Neuronal stem cell (in vitro differentiated cells): ENCODE results near the gene PARP14.

Experiments
- DNase-seq: peaks from one replicate; pipeline ENCODE4 v3.0.0-alpha.2; 2013; ENCODE audit warnings: low spot score
- H2AFZ ChIP-seq: one replicate; pipeline ENCODE4 v1.6.1; 2013; ENCODE audit warnings: mild to moderate bottlenecking, low read length, inconsistent platforms
- H2AK5ac ChIP-seq: 2 replicates; pipeline ENCODE4 v1.6.1; 2013; ENCODE audit warnings: low read depth, mild to moderate bottlenecking, inconsistent platforms, low read length, moderate library complexity, mixed read lengths
- H2BK120ac ChIP-seq: 2 replicates; pipeline ENCODE4 v1.6.1; 2013; ENCODE audit warnings: low read depth, mild to moderate bottlenecking, inconsistent platforms, low read length, moderate library complexity, mixed read lengths
- H2BK12ac ChIP-seq: one replicate; pipeline ENCODE4 v1.6.1; 2013; ENCODE audit warnings: low read length, inconsistent platforms
- H2BK15ac ChIP-seq: 2 replicates; pipeline ENCODE4 v1.6.1; 2013; ENCODE audit warnings: mild to moderate bottlenecking, low read length, inconsistent platforms, mixed read lengths
- H2BK5ac ChIP-seq: one replicate; pipeline ENCODE4 v1.6.1; 2013; ENCODE audit warnings: inconsistent platforms, mild to moderate bottlenecking, low read length, moderate library complexity
- H3K14ac ChIP-seq: one replicate; pipeline ENCODE4 v1.6.1; 2013; ENCODE audit warnings: low read length, inconsistent platforms
- H3K18ac ChIP-seq: 2 replicates; pipeline ENCODE4 v1.6.1; 2013; ENCODE audit warnings: low read length, inconsistent platforms
- H3K23ac ChIP-seq: 2 replicates; pipeline ENCODE4 v1.6.1; 2013; ENCODE audit warnings: low read depth, mild to moderate bottlenecking, mixed read lengths, low read length, inconsistent platforms; ENCODE audit not compliant: poor library complexity
- H3K27ac ChIP-seq: replicated peaks from 3 replicates; pipeline ENCODE4 v1.5.1; 2013; ENCODE audit warnings: low read length, inconsistent platforms
- H3K27me3 ChIP-seq, 3 experiments: 2 replicates each; pipeline ENCODE4 v1.6.1; 2013; ENCODE audit warnings: low read length in 3 of 3, mild to moderate bottlenecking in 2 of 3, inconsistent platforms in 1 of 3, low read depth in 1 of 3, mixed read lengths in 1 of 3, moderate library complexity in 1 of 3; ENCODE audit not compliant: control insufficient read depth in 3 of 3, insufficient read depth in 3 of 3
- H3K36me3 ChIP-seq, 2 donors: replicated peaks in 1 of 2; 2 replicates each; pipeline ENCODE4 v1.6.1; 2013; ENCODE audit warnings: low read length in 2 of 2; ENCODE audit not compliant: control insufficient read depth in 2 of 2, insufficient read depth in 2 of 2
- H3K4ac ChIP-seq: 2 replicates; pipeline ENCODE4 v1.6.1; 2013; ENCODE audit warnings: inconsistent platforms, mild to moderate bottlenecking, low read length, moderate library complexity
- H3K4me1 ChIP-seq, 2 donors: 1 replicate in 1 of 2; 2 replicates in 1 of 2; pipeline ENCODE4 v1.6.1; 2013; ENCODE audit warnings: low read length in 2 of 2, low read depth in 1 of 2; ENCODE audit not compliant: control insufficient read depth in 2 of 2, insufficient read depth in 1 of 2
- H3K4me2 ChIP-seq: one replicate; pipeline ENCODE4 v1.6.1; 2013; ENCODE audit warnings: mild to moderate bottlenecking, low read length, inconsistent platforms; ENCODE audit not compliant: insufficient read depth, poor library complexity, severe bottlenecking
- H3K4me3 ChIP-seq, 2 donors: 2 replicates each; pipeline ENCODE4 v1.5.1; 2013; ENCODE audit warnings: low read length in 2 of 2, mild to moderate bottlenecking in 2 of 2, inconsistent platforms in 1 of 2, moderate library complexity in 1 of 2
- H3K79me1 ChIP-seq: one replicate; pipeline ENCODE4 v1.6.1; 2013; ENCODE audit warnings: low read depth, mild to moderate bottlenecking, inconsistent platforms, low read length, moderate library complexity
- H3K9ac ChIP-seq: one replicate; pipeline ENCODE4 v1.6.1; 2013; ENCODE audit warnings: mild to moderate bottlenecking, low read depth, low read length, inconsistent platforms; ENCODE audit not compliant: poor library complexity
- H3K9me3 ChIP-seq, 2 donors: replicated peaks in 1 of 2; 2 replicates each; pipeline versions ENCODE3 to v1.6.1; 2013; ENCODE audit warnings: low read length in 2 of 2, mild to moderate bottlenecking in 2 of 2, inconsistent platforms in 1 of 2, low read depth in 1 of 2, mixed read lengths in 1 of 2, moderate library complexity in 1 of 2; ENCODE audit not compliant: control insufficient read depth in 2 of 2, insufficient read depth in 1 of 2
- H4K8ac ChIP-seq: one replicate; pipeline ENCODE4 v1.6.1; 2013; ENCODE audit warnings: low read depth, mild to moderate bottlenecking, inconsistent platforms, low read length, moderate library complexity
- H4K91ac ChIP-seq: one replicate; pipeline ENCODE4 v1.6.1; 2013; ENCODE audit warnings: low read length, low read depth, mild to moderate bottlenecking, inconsistent platforms; ENCODE audit not compliant: poor library complexity
- WGBS, 2 donors: extraction: QIAGEN DNeasy Blood & Tissue Kit; methylation state at CpG; one replicate each; pipeline ENCODE4 v1.1.7; 2013; ENCODE audit warnings: missing lambda C conversion rate in 2 of 2, mixed read lengths in 1 of 2; ENCODE audit not compliant: insufficient read length in 2 of 2, insufficient replicate concordance in 1 of 2; ENCODE audit errors: extremely low coverage in 2 of 2; 5-methylcytosine and 5-hydroxymethylcytosine counted together

Gene PARP14

GRCh38 chr3:122758877-122759560 lies 78.4 kb downstream of the PARP14 start:
- no peaks in the 10 kb centered on the region for H3K9me3 ChIP-seq
- H3K36me3 ChIP-seq, result peaks cover 0 to 25% of the 10 kb centered on the region in 2 donors
- H2BK5ac ChIP-seq, result no peak overlapping the region
- H2BK15ac ChIP-seq, result no peak overlapping the region
- H2BK12ac ChIP-seq, result no peak overlapping the region
- WGBS, 2 donors, result no CpG with 5 or more reads among the region's 3 CpGs
- no peaks in the 10 kb centered on the region for H3K79me1 ChIP-seq
- H3K4me3 ChIP-seq, result no peak overlapping the region
- no peak overlapping the region for H3K4me2 ChIP-seq
- no peak overlapping the region for H3K4ac ChIP-seq
- H3K9ac ChIP-seq, result no peak overlapping the region
- H3K23ac ChIP-seq, result no peak overlapping the region
- H3K27ac ChIP-seq, result no peak overlapping the region
- no peak overlapping the region for H2BK120ac ChIP-seq
- H3K27me3 ChIP-seq, result no peaks in the 10 kb centered on the region
- no peak overlapping the region for H4K8ac ChIP-seq
- H2AFZ ChIP-seq, result no peak overlapping the region
- no peak for DNase-seq
- H4K91ac ChIP-seq, result no peak overlapping the region
- H3K4me1 ChIP-seq, result peaks cover 0 to 8% of the 10 kb centered on the region in 2 donors
- no peak overlapping the region for H2AK5ac ChIP-seq
- H3K14ac ChIP-seq, result no peak overlapping the region
- no peak overlapping the region for H3K18ac ChIP-seq

GRCh38 chr3:122760453-122761271 lies 80.0 kb downstream of the PARP14 start:
- Histone ChIP-seq H3K27ac (peak overlapping the region; percentile 2), H2BK5ac (no peak overlapping the region)
- no CpG with 5 or more reads among the region's 3 CpGs for WGBS, 2 donors

GRCh38 chr3:122766430-122766829 lies 85.8 kb downstream of the PARP14 start:
- Histone ChIP-seq H3K4ac (no peak overlapping the region), H3K4me1 (peaks cover 0 to 3% of the 10 kb centered on the region in 2 donors), H3K23ac (no peak overlapping the region), H2AFZ (no peak overlapping the region), H2BK12ac (no peak overlapping the region), H2BK5ac (no peak overlapping the region), H3K27ac (no peak overlapping the region), H4K91ac (no peak overlapping the region), H3K79me1 (no peaks in the 10 kb centered on the region), H3K36me3 (peaks cover 4 to 14% of the 10 kb centered on the region in 2 donors), H3K4me3 (no peak overlapping the region), H4K8ac (no peak overlapping the region), H2AK5ac (no peak overlapping the region), H3K9ac (no peak overlapping the region), H2BK15ac (no peak overlapping the region), H3K27me3 (no peaks in the 10 kb centered on the region), H3K14ac (no peak overlapping the region), H2BK120ac (no peak overlapping the region), H3K4me2 (no peak overlapping the region), H3K18ac (no peak overlapping the region), H3K9me3 (no peaks in the 10 kb centered on the region)
- whole genome bisulfite sequencing, 2 donors, result no CpG with 5 or more reads among the region's 3 CpGs
- DNase-seq, result no peak

More at GRCh38 chr3:122760453-122761271, 80.0 kb downstream of the PARP14 start:
- no peak overlapping the region for H3K18ac ChIP-seq
- no peaks in the 10 kb centered on the region for H3K9me3 ChIP-seq
- peaks cover 0 to 8% of the 10 kb centered on the region in 2 donors for H3K4me1 ChIP-seq
- H2BK120ac ChIP-seq, result no peak overlapping the region
- H3K9ac ChIP-seq, result no peak overlapping the region
- H3K27me3 ChIP-seq, result no peaks in the 10 kb centered on the region
- H3K4me3 ChIP-seq, result no peak overlapping the region
- H3K79me1 ChIP-seq, result no peaks in the 10 kb centered on the region
- no peak overlapping the region for H3K14ac ChIP-seq
- no peak overlapping the region for H3K23ac ChIP-seq
- H2AK5ac ChIP-seq, result no peak overlapping the region
- no peak overlapping the region for H2AFZ ChIP-seq
- H3K4me2 ChIP-seq, result no peak overlapping the region
- no peak overlapping the region for H2BK15ac ChIP-seq
- H3K4ac ChIP-seq, result no peak overlapping the region
- H3K36me3 ChIP-seq, result peaks cover 0 to 15% of the 10 kb centered on the region in 2 donors
- no peak overlapping the region for H2BK12ac ChIP-seq
- peak; percentile 45 for DNase-seq
- no peak overlapping the region for H4K8ac ChIP-seq
- H4K91ac ChIP-seq, result no peak overlapping the region
